ENCODE data around the gene RSPO4.

DNA sequence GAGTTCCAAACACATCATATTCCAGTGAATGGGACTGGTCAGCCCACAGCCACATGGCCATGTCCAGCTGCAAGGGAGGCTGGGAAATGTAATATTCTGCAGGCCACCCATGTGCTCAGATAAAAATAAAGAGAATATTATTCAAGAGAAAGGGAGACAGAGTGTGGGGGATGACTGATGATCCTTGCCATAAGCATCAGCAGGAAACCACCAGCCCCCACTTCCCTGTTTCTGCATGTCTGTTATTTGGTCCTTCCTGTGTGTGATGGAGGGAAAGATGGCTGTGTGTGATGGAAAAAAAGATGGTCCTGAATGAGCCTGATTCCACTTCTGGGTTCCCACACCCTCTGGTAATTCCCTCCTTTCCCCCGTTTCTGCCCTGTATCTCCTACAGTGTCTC, 13.1 kb upstream of the RSPO4 start:
- no peak for TF ChIP-seq TAF1 (IDR thresholded peaks at IDR 0.05; ENCODE audit: low read depth)
- TF ChIP-seq EP300 (IDR thresholded peaks at IDR 0.05; ENCODE audit: borderline replicate concordance), result no peak
- TF ChIP-seq RAD21 (IDR thresholded peaks at IDR 0.05; ENCODE audit: low read depth), result no peak
- TF ChIP-seq, protein P1, sequence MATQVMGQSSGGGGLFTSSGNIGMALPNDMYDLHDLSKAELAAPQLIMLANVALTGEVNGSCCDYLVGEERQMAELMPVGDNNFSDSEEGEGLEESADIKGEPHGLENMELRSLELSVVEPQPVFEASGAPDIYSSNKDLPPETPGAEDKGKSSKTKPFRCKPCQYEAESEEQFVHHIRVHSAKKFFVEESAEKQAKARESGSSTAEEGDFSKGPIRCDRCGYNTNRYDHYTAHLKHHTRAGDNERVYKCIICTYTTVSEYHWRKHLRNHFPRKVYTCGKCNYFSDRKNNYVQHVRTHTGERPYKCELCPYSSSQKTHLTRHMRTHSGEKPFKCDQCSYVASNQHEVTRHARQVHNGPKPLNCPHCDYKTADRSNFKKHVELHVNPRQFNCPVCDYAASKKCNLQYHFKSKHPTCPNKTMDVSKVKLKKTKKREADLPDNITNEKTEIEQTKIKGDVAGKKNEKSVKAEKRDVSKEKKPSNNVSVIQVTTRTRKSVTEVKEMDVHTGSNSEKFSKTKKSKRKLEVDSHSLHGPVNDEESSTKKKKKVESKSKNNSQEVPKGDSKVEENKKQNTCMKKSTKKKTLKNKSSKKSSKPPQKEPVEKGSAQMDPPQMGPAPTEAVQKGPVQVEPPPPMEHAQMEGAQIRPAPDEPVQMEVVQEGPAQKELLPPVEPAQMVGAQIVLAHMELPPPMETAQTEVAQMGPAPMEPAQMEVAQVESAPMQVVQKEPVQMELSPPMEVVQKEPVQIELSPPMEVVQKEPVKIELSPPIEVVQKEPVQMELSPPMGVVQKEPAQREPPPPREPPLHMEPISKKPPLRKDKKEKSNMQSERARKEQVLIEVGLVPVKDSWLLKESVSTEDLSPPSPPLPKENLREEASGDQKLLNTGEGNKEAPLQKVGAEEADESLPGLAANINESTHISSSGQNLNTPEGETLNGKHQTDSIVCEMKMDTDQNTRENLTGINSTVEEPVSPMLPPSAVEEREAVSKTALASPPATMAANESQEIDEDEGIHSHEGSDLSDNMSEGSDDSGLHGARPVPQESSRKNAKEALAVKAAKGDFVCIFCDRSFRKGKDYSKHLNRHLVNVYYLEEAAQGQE (IDR thresholded peaks at IDR 0.05; ENCODE audit: low read depth), result no peak
- no peak for TF ChIP-seq USF1 (IDR thresholded peaks at IDR 0.05)
- no peak for TF ChIP-seq YY1 (IDR thresholded peaks at IDR 0.05; ENCODE audit: low read depth)
- TF ChIP-seq, protein P2, sequence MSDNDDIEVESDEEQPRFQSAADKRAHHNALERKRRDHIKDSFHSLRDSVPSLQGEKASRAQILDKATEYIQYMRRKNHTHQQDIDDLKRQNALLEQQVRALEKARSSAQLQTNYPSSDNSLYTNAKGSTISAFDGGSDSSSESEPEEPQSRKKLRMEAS (IDR thresholded peaks at IDR 0.05), result no peak
- no peak for TF ChIP-seq EGR1 (IDR thresholded peaks at IDR 0.05)
- no peak for TF ChIP-seq TCF12 (IDR thresholded peaks at IDR 0.05; ENCODE audit: low read depth)
- no peak for TF ChIP-seq CREB1 (IDR thresholded peaks at IDR 0.05; ENCODE audit: low read depth)
- no peak for TF ChIP-seq NFIC (IDR thresholded peaks at IDR 0.05)

Measured in Ishikawa (cell line).